Right forelimb (tissue), 1 donor: ENCODE data around the gene TAF1C.

Experiments
- DNase-seq: peaks from one replicate; pipeline ENCODE4 v3.0.0-alpha.2; 2018

TAF1C gene

GRCh38 chr16:84153660-84154214 lies 33.1 kb downstream of the TAF1C start:
- no peak for DNase-seq

GRCh38 chr16:84150926-84151325 lies 35.9 kb downstream of the TAF1C start:
- DNase-seq, result no peak

GRCh38 chr16:84144859-84145639 lies 41.8 kb downstream of the TAF1C start, which contains the start of the genes DNAAF1 and HSDL1:
Gene DNAAF1 (plus strand): TSS chr16:84145308. CDS start chr16:84145441, 133 bp downstream.
Gene HSDL1 (minus strand): TSS chr16:84145177. CDS start chr16:84131321, 13,856 bp downstream.
- DNase-seq, result peak; percentile 94

GRCh38 chr16:84144209-84144858 lies 42.5 kb downstream of the TAF1C start:
- no peak for DNase-seq

GRCh38 chr16:84143784-84144199 lies 43.1 kb downstream of the TAF1C start:
- no peak for DNase-seq

GRCh38 chr16:84143081-84143480 lies 43.8 kb downstream of the TAF1C start:
- DNase-seq, result no peak

- DNase-seq, result no peak
Observed at GRCh38 chr16:84141143-84141670, 45.6 kb downstream of the TAF1C start.

GRCh38 chr16:84139628-84140258 lies 47.1 kb downstream of the TAF1C start:
- no peak for DNase-seq

GRCh38 chr16:84138824-84139627 lies 47.8 kb downstream of the TAF1C start:
- no peak for DNase-seq

- no peak for DNase-seq
Observed at GRCh38 chr16:84138500-84138823, 48.4 kb downstream of the TAF1C start.

GRCh38 chr16:84137769-84138357 lies 49.0 kb downstream of the TAF1C start:
- DNase-seq, result no peak

GRCh38 chr16:84137287-84137686 lies 49.6 kb downstream of the TAF1C start:
- no peak for DNase-seq

GRCh38 chr16:84136331-84137125 lies 50.3 kb downstream of the TAF1C start:
- no peak for DNase-seq

- DNase-seq, result no peak
Observed at GRCh38 chr16:84132527-84133285, 54.2 kb downstream of the TAF1C start.

GRCh38 chr16:84131117-84131516 lies 55.7 kb downstream of the TAF1C start:
- no peak for DNase-seq
